SK-N-MC (cell line): Measurements from ENCODE around the gene DLL1.
"Not testable (repeated sequence)": the region's sequence is repeated elsewhere in the genome, so short reads cannot be mapped to it uniquely, and the experiment has no call there.

Experiments used
- DNase-seq: peaks from one replicate; pipeline ENCODE4 v3.0.0-alpha.2; 2011; ENCODE audit warnings: low read depth, low spot score
- H3K27ac ChIP-seq: fragments of 200-600 bp; sonication (generic); 2 replicates; pipeline ENCODE4 v1.5.1; 2016; ENCODE audit warnings: mixed run types
- H3K36me3 ChIP-seq: fragments of 200-600 bp; sonication (generic); 2 replicates; pipeline ENCODE4 v1.6.1; 2017; ENCODE audit warnings: antibody characterized with exemption, low read length, mixed read lengths; ENCODE audit not compliant: insufficient read depth
- H3K4me3 ChIP-seq: fragments of 200-600 bp; sonication (generic); 2 replicates; pipeline ENCODE4 v1.5.1; 2016
- H3K9ac ChIP-seq: fragments of 200-600 bp; sonication (generic); 2 replicates; pipeline ENCODE4 v1.8.0; 2017; ENCODE audit warnings: mixed run types, mixed read lengths; ENCODE audit not compliant: insufficient read length
- H3K9me3 ChIP-seq: fragments of 200-600 bp; sonication (generic); 2 replicates; pipeline ENCODE4 v1.6.1; 2017; ENCODE audit warnings: low read depth, mild to moderate bottlenecking, antibody characterized with exemption, low read length, moderate library complexity, mixed read lengths
- EZH2 ChIP-seq: fragments of 200-600 bp; sonication (generic); IDR thresholded peaks from one replicate; pipeline ENCODE4 v1.6.1; 2017; ENCODE audit warnings: antibody characterized with exemption
- FOXP2 ChIP-seq: optimal IDR thresholded peaks from 2 replicates; pipeline ENCODE3; 2011; ENCODE audit warnings: mild to moderate bottlenecking, moderate library complexity; ENCODE audit not compliant: insufficient read depth; ENCODE audit errors: extremely low read length, control extremely low read depth
- POLR2AphosphoS5 ChIP-seq: IDR thresholded peaks from 2 replicates; pipeline ENCODE4 v1.6.1; 2012; ENCODE audit warnings: mild to moderate bottlenecking, low read depth, low read length, borderline replicate concordance

DLL1 gene

GRCh38 chr6:170266061-170266825 is 24.6 kb downstream of the DLL1 start:
- Histone ChIP-seq H3K36me3 (no peaks in the 10 kb centered on the region), H3K9me3 (no peaks in the 10 kb centered on the region), H3K4me3 (no peak overlapping the region), H3K27ac (no peak overlapping the region), H3K9ac (no peak overlapping the region)
- TF ChIP-seq POLR2AphosphoS5 (no peak), EZH2 (no peak), FOXP2 (no peak)
- DNase-seq = no peak

- Histone ChIP-seq H3K9me3 (no peaks in the 10 kb centered on the region), H3K4me3 (no peak overlapping the region), H3K27ac (no peak overlapping the region), H3K36me3 (no peaks in the 10 kb centered on the region), H3K9ac (no peak overlapping the region)
- TF ChIP-seq POLR2AphosphoS5 = no peak
- no peak for TF ChIP-seq EZH2
- no peak for TF ChIP-seq FOXP2
- no peak for DNase-seq
Measured at GRCh38 chr6:170265655-170266054, 25.2 kb downstream of the DLL1 start.

GRCh38 chr6:170264644-170265043 is 26.2 kb downstream of the DLL1 start:
- not testable (repeated sequence) for H3K27ac ChIP-seq, H3K36me3 ChIP-seq, H3K4me3 ChIP-seq, H3K9ac ChIP-seq, DNase-seq, H3K9me3 ChIP-seq

- Histone ChIP-seq H3K9ac (no peak overlapping the region), H3K27ac (no peak overlapping the region), H3K9me3 (no peaks in the 10 kb centered on the region), H3K4me3 (no peak overlapping the region), H3K36me3 (no peaks in the 10 kb centered on the region)
- TF ChIP-seq EZH2 (no peak), POLR2AphosphoS5 (no peak), FOXP2 (no peak)
- DNase-seq = no peak
Measured at GRCh38 chr6:170264086-170264485, 26.8 kb downstream of the DLL1 start.

- Histone ChIP-seq H3K4me3 (no peak overlapping the region), H3K27ac (no peak overlapping the region), H3K9ac (no peak overlapping the region), H3K36me3 (no peaks in the 10 kb centered on the region), H3K9me3 (no peaks in the 10 kb centered on the region)
- DNase-seq = no peak
- TF ChIP-seq EZH2 = no peak
Measured at GRCh38 chr6:170263410-170263809, 27.5 kb downstream of the DLL1 start.

- no peak overlapping the region for H3K27ac ChIP-seq
- no peaks in the 10 kb centered on the region for H3K9me3 ChIP-seq
- no peak for TF ChIP-seq POLR2AphosphoS5
- TF ChIP-seq EZH2 = no peak
- TF ChIP-seq FOXP2 = no peak
- no peak for DNase-seq
- no peaks in the 10 kb centered on the region for H3K36me3 ChIP-seq
- no peak overlapping the region for H3K4me3 ChIP-seq
- no peak overlapping the region for H3K9ac ChIP-seq
Measured at GRCh38 chr6:170262489-170263088, 28.3 kb downstream of the DLL1 start.

GRCh38 chr6:170261643-170262488 is 29.0 kb downstream of the DLL1 start:
- Histone ChIP-seq H3K27ac (no peak overlapping the region), H3K9ac (no peak overlapping the region), H3K36me3 (no peaks in the 10 kb centered on the region), H3K4me3 (no peak overlapping the region), H3K9me3 (no peaks in the 10 kb centered on the region)
- no peak for DNase-seq
- TF ChIP-seq POLR2AphosphoS5 = no peak
- no peak for TF ChIP-seq EZH2
- no peak for TF ChIP-seq FOXP2

GRCh38 chr6:170260686-170261085 is 30.2 kb downstream of the DLL1 start:
- no peak for DNase-seq
- Histone ChIP-seq H3K9ac (no peak overlapping the region), H3K9me3 (no peaks in the 10 kb centered on the region), H3K27ac (no peak overlapping the region), H3K4me3 (no peak overlapping the region), H3K36me3 (no peaks in the 10 kb centered on the region)
- TF ChIP-seq POLR2AphosphoS5 = no peak
- TF ChIP-seq EZH2 = no peak
- TF ChIP-seq FOXP2 = no peak

GRCh38 chr6:170259278-170259677 is 31.6 kb downstream of the DLL1 start:
- H3K9me3 ChIP-seq = no peaks in the 10 kb centered on the region
- H3K9ac ChIP-seq = no peak overlapping the region
- TF ChIP-seq POLR2AphosphoS5 (no peak), EZH2 (no peak), FOXP2 (no peak)
- H3K27ac ChIP-seq = no peak overlapping the region
- no peak for DNase-seq
- H3K4me3 ChIP-seq = no peak overlapping the region
- H3K36me3 ChIP-seq = no peaks in the 10 kb centered on the region
